NCI-H1930 (cell line): ENCODE data around the gene RPUSD1.
"Not testable (repeated sequence)": the region's sequence is repeated elsewhere in the genome, so short reads cannot be mapped to it uniquely, and the experiment has no call there.

Experiments used
- DNase-seq, 2 experiments: peaks; one replicate each; lab custom pipeline; 2025; lab: John Stamatoyannopoulos, UW

The RPUSD1 gene, protein sequence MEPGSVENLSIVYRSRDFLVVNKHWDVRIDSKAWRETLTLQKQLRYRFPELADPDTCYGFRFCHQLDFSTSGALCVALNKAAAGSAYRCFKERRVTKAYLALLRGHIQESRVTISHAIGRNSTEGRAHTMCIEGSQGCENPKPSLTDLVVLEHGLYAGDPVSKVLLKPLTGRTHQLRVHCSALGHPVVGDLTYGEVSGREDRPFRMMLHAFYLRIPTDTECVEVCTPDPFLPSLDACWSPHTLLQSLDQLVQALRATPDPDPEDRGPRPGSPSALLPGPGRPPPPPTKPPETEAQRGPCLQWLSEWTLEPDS

DNA sequence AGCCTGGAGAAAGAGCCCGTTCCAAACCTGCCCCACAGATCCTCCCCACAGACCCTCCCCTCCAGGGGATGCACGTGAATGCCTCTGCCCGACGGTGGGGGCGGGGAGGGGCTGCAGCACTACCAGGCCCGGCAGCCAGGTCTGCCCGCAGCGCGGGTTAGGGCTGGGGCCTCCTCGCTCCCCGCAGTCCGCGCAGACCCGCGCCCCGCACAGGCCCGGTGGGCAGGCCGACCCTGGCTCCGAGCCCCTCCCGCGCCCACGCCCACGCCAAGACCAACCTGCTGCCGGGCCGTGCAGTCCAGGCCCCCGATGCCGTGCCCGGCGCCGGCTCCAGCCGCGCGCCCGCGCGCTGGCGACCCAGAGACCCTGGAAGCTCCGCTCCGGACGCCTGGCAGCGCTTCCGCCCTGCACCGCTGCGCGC, at the start of gene RPUSD1:
Gene RPUSD1, minus strand, starts transcription at position 404 of the 421 bp plus-strand sequence. CDS start 644 bp downstream, outside the sequence.
- DNase-seq, result no peak

DNA sequence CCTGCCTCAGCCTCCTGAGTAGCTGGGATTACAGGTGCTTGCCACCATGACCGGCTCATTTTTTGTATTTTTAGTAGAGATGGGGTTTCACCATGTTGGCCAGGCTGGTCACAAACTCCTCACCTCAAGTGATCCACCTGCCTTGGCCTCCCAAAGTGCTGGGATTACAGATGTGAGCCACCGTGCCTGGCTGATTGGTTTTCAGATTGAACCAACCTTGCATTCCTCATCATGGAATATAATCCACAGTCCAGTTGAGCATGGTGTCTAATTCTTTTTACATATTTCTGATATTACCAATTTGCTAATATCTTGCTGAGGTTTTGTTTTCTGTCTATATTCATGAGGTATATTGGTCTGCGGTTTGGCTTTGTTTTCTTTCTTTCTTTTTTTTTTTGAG, 48.6 kb upstream of the RPUSD1 start:
- not testable (repeated sequence) for DNase-seq

DNA sequence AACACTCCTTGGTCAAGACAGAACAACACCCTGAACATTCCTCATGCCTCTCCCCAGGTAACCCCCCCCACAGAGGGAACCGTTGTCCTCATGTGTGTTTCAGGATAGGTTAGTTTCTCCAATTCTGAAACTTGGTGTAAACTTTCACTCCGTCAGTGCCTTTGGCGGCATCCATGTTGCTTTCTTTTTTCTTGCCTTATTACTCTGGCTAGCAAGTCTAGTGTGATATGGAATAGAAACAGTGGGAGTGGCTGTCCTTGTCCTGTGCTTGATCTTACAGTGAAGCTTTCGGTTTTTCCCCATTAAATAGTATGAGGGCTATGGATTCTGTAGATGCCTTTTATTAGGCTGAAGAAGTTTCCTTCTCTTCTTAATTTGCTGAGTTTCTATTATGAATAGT, 48.0 kb upstream of the RPUSD1 start:
- no peak for DNase-seq

DNA sequence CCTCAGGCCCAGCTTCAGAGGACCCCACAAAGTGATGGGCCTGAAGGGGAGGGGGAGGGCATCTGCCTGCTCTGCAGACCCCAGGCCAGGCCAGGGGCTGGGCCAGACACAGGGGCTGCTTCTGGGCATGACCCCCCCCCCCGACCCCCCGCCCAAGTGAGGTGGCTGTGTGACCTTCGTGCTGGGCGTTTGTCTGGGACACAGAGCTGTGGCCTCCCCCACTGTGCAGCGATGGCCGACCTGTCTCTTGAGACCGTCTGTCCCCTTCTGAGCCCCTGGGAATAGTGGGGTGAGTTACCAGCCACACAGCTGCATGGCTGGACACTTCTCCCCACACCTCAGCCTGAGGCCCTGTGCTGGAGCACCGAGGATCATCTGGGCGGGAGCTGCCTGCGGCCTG, 47.2 kb upstream of the RPUSD1 start:
- no peak for DNase-seq

DNA sequence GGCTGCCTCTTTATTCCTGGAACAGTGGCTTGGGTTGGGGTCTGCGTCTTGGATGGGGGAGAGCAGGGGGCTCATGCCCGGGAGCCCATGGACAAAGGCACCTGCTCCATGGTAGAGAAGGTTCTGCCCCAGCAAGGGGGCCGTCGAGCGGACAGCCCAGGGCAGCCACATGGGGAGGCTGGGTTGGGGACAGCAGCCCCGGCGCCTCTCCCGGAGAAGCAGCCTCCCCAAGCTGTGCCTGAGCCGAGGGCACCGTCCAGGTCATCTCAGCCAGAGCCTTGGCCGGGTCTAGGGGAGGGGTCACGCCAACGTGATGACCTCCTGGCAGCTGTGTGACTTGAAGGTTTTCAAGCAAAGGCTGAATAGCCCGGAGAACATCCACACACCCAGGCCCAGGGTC, 45.2 kb upstream of the RPUSD1 start:
- no peak for DNase-seq

DNA sequence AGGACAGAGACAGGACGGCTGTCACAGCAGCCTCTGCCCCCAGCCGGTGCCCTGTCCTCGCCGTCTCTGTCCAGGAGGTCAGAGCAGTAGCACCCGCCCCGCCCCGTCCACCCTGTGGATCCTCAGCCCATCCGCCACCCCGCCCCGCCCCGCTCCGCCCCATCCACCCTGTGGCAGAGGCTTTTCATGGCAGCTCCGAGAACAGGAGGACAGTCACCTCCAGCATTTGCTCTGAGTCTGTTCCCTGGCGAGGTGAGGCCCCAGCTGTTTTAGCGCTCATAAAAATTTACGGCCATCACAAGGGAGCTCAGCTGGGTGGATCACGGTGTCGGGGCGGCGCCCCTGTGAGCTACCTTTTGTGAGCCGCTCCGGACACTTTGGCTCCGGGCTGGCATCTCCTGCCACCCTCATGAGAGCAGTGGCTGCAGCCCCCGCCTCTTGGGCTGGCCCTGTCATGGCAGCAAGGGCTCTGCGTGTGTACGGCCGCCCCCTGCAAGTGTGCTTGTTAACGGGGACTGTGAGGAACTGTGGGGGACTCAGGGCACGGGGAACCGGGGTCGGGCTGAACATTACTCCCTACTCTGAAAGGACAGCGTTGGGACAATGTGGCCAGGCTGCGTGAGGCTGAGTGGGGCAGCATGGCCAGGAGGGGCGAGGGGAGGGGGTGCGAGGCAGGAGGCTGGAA, 44.6 kb upstream of the RPUSD1 start:
- DNase-seq, result no peak

DNA sequence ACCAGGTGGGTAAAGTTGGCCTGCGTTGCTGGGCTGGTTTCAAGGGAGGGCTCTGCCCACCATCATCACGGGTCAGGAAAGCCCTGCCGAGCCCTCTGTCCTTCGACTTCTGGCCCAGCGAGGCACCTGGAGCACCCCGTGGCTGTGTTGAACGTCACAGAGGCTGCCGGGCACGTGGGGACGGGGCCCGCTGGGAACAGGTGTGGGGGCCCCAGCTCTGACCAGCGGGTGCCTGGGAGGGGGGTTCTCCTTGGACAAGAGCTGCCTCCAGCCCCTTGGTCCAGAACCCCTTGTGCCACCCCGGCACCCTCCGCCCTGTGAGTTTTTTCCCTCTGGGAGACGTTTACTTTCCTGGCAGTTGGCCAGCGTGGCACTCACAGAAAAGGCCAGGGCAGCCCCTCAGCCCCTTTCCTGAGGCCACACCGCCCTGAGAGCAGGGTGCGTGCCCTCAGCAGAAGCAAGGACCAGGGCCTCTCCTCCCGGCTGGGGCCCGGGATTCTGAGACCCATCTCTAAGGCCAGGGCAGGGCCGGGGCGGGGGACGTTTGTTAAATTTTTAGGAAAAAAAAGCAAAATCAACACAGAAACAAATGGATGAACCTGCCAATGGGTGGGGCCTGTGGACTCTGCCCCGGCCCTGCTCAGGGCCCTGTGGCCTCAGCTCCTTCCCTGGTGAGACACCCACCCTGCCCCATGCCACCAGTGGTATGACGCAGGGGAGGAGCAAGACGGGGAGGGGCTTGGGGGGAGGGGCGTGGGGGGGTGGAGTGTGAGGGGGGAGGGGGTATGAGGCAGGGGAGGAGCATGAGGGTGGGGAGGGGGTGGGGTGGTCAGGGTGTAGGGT, 43.6 kb upstream of the RPUSD1 start:
- DNase-seq, result no peak

DNA sequence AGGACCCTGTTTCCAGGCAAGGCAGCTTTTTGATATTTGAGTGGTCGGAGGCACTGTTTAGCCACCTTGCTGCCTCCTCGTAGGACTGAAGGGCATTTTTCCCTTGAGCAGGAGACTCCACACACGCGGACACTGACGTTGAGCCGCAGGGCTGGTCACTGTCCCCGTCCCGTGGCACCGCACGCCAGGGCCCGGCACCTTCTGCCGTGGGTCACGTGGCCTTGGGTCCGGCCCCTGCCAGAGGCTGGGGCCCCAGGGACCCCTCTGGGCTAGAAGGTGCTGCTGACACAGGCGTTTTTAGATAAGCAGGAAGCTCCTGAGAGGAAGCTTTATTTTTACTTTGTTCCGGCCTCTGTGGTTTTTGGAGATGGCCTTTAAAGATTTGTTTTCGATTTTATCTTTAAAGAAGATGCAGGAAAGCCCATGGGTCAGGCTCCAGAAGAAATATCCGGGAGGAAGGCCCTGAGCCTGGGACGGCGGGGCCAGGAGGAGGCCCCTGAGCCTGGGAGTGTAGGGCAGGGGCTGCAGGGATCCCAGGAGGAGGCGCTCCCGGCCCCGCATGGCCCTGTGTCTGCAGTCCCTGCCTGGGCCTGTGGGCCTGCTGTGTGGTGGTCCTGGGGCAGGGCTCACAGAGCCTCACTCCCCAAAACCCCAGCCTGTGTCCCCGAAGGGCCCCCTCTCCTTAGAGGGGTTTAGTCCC, 42.8 kb upstream of the RPUSD1 start:
- DNase-seq, result no peak

DNA sequence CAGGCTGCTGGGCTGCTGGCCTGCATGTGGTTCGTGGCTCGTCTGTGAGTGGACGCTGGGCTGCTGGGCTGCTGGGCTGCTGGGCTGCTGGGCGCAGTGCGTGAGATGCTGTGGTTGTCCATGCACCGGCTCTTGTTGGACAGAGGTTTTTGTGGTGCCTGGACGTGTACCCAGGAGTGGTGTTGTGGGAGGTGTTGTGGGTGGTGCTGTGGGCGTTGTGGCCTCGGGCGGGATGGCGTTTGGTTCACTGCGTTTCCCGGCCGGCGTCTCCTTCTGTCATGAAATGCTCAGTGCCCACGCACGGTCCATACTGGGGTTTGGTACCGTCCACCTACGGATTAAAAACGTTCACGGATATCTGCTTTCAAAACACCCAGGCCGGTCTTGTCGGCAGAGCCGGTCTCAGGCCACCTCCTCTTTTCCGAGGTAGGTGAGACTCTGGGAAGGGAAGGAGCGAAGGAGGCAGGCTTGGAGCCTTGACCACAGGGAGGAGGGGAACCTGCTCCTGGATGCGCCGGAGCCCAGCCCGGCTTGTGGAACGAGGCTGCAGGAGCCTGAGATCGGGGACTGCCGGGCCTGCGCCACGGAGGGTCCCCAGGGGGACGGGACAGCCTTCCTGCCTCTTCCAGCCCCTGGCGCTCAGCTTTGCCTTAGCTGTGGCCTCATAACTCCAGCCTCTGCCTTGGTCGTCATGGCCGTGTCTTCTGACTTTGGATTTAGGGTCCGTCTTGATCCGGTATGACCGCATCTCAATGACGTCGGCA, 42.1 kb upstream of the RPUSD1 start:
- no peak for DNase-seq

DNA sequence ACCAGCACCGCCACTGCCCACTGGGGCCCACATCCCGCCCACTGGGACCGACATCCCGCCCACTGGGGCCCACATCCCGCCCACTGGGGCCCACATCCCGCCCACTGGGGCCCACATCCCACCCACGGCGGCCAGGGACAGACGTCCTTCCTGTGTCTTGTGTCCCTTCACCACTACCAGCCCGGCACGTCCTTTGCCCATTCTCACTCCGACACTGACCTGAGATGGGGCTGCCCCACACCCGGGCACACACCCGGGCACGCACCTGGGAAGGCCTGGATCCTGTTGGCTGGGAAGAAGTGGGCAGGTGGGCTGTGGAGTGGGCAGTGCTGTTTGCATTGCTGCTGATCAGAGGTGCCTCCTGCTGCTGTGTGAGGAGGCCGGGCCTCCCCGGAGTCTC, 40.7 kb upstream of the RPUSD1 start:
- DNase-seq, result no peak

DNA sequence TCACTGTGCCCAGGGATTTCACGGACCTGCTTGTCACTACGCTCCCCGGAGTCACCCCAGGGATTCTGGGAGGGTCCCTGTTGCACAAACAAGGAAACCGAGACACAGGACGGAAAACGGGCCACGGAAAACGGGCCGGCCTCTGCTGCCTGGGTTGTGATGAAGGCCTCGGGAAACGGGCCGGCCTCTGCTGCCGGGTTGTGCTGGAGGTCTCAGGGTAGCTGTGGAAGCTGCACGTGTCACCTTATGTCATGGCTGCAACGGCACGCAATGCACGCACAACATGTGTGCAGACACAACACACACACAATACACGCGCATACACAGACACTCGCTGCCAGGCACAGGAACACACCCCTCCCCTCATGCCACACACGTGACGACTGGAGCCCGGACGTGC, 39.3 kb upstream of the RPUSD1 start:
- DNase-seq, result no peak

DNA sequence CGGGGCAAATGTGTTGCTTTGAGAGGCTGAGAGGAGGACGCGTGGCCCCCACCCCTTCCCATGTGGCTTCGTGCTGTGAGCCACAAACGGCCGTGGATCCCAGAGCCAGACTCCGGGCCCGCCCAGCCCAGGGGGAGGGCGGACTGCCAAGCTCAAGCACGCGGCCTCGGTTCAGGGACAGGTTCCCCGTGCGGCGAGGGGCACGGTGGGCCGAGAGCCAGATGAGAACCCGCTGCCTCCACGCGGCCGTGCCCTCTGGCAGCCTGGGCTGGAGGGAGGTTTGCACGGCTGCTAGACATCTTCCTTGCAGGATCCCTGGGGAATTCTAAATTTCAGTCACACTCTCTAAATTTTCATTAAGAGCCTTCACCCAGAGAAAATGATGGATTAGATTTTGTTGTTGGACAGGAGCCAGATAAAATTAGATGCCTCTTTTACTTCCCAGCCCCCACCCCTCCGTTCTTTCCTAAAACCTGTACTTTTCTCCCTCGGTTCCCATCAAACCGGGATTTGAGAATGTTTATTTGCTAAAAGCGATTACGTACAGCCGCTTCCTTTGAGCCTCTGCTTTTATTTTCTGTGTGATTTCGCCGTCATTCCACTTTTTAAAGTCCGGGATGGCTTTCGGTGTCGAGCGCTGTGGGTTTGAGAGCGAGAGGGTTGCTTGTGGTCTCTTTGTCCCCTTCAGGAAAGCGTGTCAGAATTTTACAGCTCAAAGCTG, 37.3 kb upstream of the RPUSD1 start:
- no peak for DNase-seq

DNA sequence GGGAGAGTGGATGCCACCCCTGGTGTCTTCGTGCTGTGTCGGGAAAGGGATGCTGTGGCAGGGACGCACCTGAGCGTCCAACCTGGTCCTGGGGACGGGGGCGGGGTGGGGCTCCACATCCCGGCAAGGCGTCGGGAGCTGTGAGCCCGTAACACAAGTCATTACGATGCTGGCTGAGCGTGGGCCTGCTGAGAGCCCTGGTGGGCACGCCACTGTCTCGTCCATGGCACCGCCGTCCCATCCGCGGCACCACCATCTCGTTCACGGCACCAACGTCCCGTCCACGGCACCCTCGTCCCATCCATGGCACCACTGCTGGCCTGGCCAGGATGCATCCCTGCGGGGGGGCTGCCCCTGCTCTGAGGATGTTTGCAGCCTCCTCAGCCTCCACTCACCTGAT, 36.4 kb upstream of the RPUSD1 start:
- no peak for DNase-seq

DNA sequence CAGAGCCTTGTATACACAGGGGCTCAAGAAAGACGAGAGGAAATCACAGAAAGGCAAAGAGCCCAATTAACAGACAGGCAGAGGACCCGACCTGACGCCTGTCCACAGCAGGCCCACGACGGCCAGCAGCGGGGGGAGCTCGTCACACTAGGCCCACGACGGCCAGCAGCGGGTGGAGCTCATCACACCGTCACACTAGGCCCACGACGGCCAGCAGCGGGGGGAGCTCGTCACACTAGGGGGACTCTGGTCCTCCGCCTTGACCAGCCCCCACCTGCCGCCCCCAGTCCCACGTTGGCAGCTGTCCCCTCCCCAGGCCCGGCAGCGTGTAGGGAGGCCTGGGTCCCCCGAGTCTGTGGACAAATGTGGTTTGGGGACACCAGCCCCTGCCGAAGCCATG, 36.0 kb upstream of the RPUSD1 start:
- no peak for DNase-seq

DNA sequence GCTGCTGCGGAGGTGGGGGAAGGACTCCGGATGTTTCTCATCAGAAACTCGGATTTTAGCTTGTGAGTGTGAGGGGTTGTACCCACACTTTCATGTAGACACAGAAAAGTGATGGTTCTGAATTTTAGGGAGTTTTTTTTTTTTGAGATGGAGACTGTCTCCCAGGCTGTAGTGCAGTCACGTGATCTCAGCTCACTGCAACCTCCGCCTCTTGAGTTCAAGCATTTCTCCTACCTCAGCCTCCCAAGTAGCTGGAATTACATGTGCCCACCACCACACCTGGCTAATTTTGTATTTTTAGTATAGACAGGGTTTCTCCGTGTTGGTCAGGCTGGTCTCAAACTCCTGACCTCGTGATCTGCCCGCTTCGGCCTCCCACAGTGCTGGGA, 34.7 kb upstream of the RPUSD1 start:
- no peak for DNase-seq

DNA sequence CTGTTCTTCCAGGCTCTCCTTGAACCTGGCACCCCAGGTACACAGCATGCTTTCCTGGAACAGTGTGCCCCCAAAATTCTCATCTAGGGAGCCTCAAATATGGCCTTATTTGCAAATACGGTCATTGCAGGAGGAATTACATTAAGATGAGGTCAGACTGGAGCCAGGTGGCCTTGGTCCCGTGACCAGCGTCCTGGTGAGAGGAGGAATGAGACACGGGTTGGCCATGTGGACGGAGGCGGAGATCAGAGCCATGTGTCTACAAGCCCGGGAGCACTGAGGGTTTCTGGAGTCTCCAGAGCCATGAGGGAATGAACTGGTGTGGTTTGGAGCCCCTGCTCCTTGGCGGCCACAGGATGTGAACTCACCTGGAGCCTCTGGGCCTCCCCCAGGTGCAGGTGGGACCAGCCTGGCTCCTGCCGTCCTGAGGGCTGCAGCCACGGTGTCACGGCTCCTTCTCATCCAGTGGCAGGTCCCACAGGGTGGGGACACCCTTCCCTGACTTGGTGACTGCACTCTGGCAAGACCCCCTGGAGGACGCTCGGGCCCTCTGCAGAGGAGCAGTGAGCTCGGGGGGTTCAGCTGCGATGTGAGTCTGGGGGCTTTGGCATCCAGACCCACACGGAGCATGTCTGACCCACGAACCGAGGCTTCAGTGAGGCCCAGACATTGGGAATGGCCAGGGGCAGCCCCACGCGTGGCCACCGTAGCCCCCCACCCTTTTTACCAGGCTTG, 34.2 kb upstream of the RPUSD1 start:
- DNase-seq, result no peak

DNA sequence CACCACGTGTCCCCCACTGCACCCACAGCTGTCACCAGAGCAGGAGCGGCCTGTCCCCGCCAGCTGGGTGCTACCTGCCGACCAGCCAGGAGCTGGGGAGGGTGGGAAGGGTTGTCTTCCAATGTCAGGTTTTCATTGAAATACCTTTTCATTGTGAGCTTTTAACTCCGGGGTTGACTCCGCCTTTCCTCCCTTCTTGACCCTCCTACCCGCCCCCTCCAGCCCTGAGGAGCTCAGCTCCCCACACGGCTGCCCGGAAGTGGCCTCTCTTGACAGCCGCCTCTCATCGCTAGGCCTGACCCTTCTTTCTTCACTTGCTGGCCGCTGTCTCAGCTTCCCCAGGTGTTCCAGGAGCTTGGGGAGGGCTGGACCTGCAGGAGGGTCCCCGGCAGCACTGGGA, 33.6 kb upstream of the RPUSD1 start:
- no peak for DNase-seq

DNA sequence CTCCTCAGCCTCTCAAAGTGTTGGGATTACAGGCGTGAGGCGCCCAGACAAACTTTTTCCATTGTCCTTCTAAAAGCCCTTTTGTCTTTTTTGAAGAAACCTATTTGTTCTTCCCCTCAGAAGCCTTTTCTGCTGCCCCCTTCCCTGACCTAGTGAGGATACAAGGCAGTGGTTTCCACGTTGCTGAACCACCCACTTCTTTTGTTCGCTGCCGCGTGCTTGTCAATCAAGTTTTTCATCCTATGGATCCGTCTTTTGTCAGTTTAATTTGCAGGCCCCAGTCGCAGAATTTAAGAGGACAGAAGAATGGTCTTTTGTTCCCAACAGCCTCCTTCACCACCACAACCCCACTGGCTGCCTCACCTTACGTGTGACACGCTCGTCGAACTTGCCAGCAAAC, 32.6 kb upstream of the RPUSD1 start:
- DNase-seq, result no peak

DNA sequence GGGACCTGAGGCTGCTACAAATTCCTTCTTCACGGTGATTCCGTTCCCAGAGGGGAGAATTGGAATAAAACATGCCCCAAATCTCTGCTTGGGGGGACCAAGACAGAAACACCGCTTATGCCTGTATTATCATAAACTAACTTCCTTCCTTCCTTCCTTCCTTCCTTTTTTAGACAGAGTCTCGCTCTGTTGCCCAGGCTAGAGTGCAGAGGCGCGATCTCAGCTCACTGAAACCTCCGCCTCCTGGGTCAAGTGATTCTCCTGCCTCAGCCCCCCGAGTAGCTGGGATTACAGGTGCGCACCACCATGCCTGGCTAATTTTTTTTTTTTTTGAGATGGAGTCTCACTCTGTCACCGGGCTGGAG, 31.8 kb upstream of the RPUSD1 start:
- DNase-seq, result not testable (repeated sequence)

DNA sequence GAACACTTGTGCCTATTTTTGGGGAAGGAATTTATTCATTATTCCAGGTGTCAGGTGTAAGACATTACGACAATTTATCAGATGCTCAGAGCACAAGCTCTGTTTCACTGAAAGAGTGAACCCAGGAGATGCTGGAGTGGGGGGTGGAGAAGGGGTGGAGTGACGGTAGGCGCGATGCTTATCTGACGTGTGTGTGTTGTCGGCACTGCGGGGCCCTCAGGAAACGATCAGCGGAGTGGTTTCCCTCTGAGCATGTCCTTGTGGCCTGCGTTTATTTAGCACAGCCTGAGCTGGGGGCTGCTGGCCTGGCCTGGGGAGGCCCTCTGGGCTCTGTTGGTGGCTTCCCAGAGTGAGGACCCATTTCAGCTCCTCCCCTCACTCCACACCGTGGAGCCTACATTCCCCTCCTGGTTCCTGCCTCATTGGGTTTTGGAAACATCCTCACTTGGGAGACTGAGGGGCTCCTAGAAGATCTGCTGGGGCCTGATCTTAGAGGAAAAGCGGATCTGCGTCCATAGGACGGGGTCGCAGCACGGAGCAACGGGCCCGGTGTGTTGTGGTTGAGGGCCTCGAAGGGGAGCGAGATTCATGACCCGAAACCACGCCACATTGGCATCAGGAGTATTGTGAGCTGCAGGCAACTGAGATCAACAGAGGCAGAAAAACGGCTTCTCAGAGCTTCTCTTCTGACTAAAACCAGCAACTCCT, 31.3 kb upstream of the RPUSD1 start:
- DNase-seq, result no peak
